Endothelial cell of umbilical vein (primary cell): Measurements from ENCODE around the gene SESTD1. TPM values are rescaled to one million over a fixed set of nuclear protein-coding genes. Genes with fewer than 3 reads are reported as not detected.

Experiments used
- BruUV-seq: library from RNA; stranded (reverse); fragments of 400-500 nt; replicated peaks from 2 replicates; lab custom pipeline; 2021; lab: Mats Ljungman, UMichigan
- CTCF ChIA-PET: fragments of 300-600, 350-600 bp; sonication (Branson Sonifier 250); formaldehyde crosslinking; loops from one replicate; lab custom pipeline; 2021; ENCODE audit warnings: antibody characterized with exemption, inconsistent platforms; lab: Charles Lee
- POLR2A ChIA-PET: fragments of 300-600, 350-600 bp; sonication (Branson Sonifier 250); formaldehyde crosslinking; loops from one replicate; lab custom pipeline; 2021; ENCODE audit warnings: antibody characterized with exemption, inconsistent platforms; lab: Charles Lee
- DNase-seq: peaks from one replicate; pipeline ENCODE4 v3.0.0-alpha.2; 2011; ENCODE audit warnings: low read depth, low spot score
- FAIRE-seq: peaks from 2 replicates; lab custom pipeline; 2011; peaks lifted over from hg19 to GRCh38; lab: Jason Lieb, UNC
- H2AFZ ChIP-seq: 2 replicates; pipeline ENCODE4 v1.6.0; 2012; ENCODE audit warnings: low read depth, low read length, control low read depth, inconsistent platforms
- H3K27ac ChIP-seq: 2 replicates; pipeline ENCODE4 v1.5.1; 2011; ENCODE audit warnings: low read depth, mild to moderate bottlenecking, control low read depth, low read length, moderate library complexity; ENCODE audit not compliant: insufficient read depth
- H3K27me3 ChIP-seq, 2 experiments: 2 replicates each; pipeline versions ENCODE4 v1.6.0 to v1.6.1; 2011; ENCODE audit warnings: low read length in 2 of 2, mixed read lengths in 1 of 2; ENCODE audit not compliant: control insufficient read depth in 2 of 2, insufficient read depth in 2 of 2
- H3K36me3 ChIP-seq, 2 experiments: 2 replicates in 1 of 2; 3 replicates in 1 of 2; pipeline ENCODE4 v1.5.1; 2011; ENCODE audit warnings: low read length in 2 of 2, mild to moderate bottlenecking in 1 of 2, moderate library complexity in 1 of 2; ENCODE audit not compliant: control insufficient read depth in 2 of 2, insufficient read depth in 2 of 2; ENCODE audit errors: extremely low read depth in 1 of 2
- H3K4me1 ChIP-seq: 3 replicates; pipeline ENCODE4 v1.5.1; 2011; ENCODE audit warnings: mild to moderate bottlenecking, low read length; ENCODE audit not compliant: control insufficient read depth, insufficient read depth; ENCODE audit errors: extremely low read depth
- H3K4me2 ChIP-seq: 2 replicates; pipeline ENCODE4 v1.6.1; 2011; ENCODE audit warnings: low read length, control low read depth, mixed read lengths; ENCODE audit not compliant: insufficient read depth
- H3K4me3 ChIP-seq, 3 experiments: fragments of 200-600 bp in 1 of 3; sonication (generic), shearing (Covaris generic) in 1 of 3; replicated peaks in 1 of 3; 2 replicates each; pipeline ENCODE4 v1.5.1; 2011 to 2016; ENCODE audit warnings: control low read depth in 3 of 3, low read length in 3 of 3, mild to moderate bottlenecking in 2 of 3, inconsistent platforms in 1 of 3, low read depth in 1 of 3, moderate library complexity in 1 of 3; ENCODE audit not compliant: insufficient read depth in 1 of 3
- H3K79me2 ChIP-seq: 2 replicates; pipeline ENCODE4 v1.6.0; 2012; ENCODE audit warnings: low read length, inconsistent platforms; ENCODE audit not compliant: control insufficient read depth, insufficient read depth
- H3K9ac ChIP-seq: replicated peaks from 2 replicates; pipeline ENCODE3; 2011; ENCODE audit warnings: low read length, control low read depth; ENCODE audit not compliant: insufficient read depth; ENCODE audit errors: extremely low read depth
- H3K9me1 ChIP-seq: replicated peaks from 3 replicates; pipeline ENCODE4 v1.6.0; 2011; ENCODE audit warnings: mild to moderate bottlenecking, low read length; ENCODE audit not compliant: control insufficient read depth, insufficient read depth; ENCODE audit errors: extremely low read depth
- H3K9me3 ChIP-seq: replicated peaks from 2 replicates; pipeline ENCODE4 v1.5.1; 2012; ENCODE audit warnings: low read length, inconsistent platforms; ENCODE audit not compliant: control insufficient read depth, insufficient read depth
- H4K20me1 ChIP-seq: replicated peaks from 2 replicates; pipeline ENCODE3; 2011; ENCODE audit warnings: mild to moderate bottlenecking, low read length; ENCODE audit not compliant: control insufficient read depth, insufficient read depth; ENCODE audit errors: extremely low read depth
- CTCF ChIP-seq, 2 donors: IDR thresholded peaks; 1 replicate in 1 of 2; 2 replicates in 1 of 2; pipeline ENCODE4 v1.5.1; 2011; ENCODE audit warnings: low read length in 2 of 2, mild to moderate bottlenecking in 2 of 2, moderate library complexity in 2 of 2, control low read depth in 1 of 2, inconsistent platforms in 1 of 2, low read depth in 1 of 2; ENCODE audit not compliant: insufficient read depth in 1 of 2; ENCODE audit errors: extremely low read depth in 1 of 2
- EZH2 ChIP-seq: IDR thresholded peaks from 2 replicates; pipeline ENCODE4 v1.6.1; 2012; ENCODE audit warnings: borderline replicate concordance, low read depth, mild to moderate bottlenecking, moderate library complexity, low read length, inconsistent platforms; ENCODE audit not compliant: severe bottlenecking
- FOS ChIP-seq: IDR thresholded peaks from 2 replicates; pipeline ENCODE4 v1.6.1; 2011; ENCODE audit warnings: mild to moderate bottlenecking, low read length, moderate library complexity, borderline replicate concordance; ENCODE audit not compliant: insufficient read depth
- GATA2 ChIP-seq: IDR thresholded peaks from 2 replicates; pipeline ENCODE4 v1.7.0; 2011; ENCODE audit warnings: low read depth, mild to moderate bottlenecking, moderate library complexity, mixed read lengths, low read length; ENCODE audit not compliant: insufficient read length, insufficient read depth
- JUN ChIP-seq: IDR thresholded peaks from 2 replicates; pipeline ENCODE4 v1.6.1; 2011; ENCODE audit warnings: borderline replicate concordance, low read depth; ENCODE audit not compliant: insufficient read length, insufficient read depth
- MAX ChIP-seq: IDR thresholded peaks from 2 replicates; pipeline ENCODE4 v1.6.1; 2011; ENCODE audit not compliant: insufficient read depth, insufficient read length
- MYC ChIP-seq: IDR thresholded peaks from one replicate; pipeline ENCODE4 v1.6.1; 2011; ENCODE audit warnings: mild to moderate bottlenecking, low read depth, low read length
- POLR2A ChIP-seq: IDR thresholded peaks from 2 replicates; pipeline ENCODE4 v1.6.1; 2012; ENCODE audit warnings: low read depth, mild to moderate bottlenecking, control low read depth, low read length
- POLR2AphosphoS5 ChIP-seq: IDR thresholded peaks from 2 replicates; pipeline ENCODE4 v1.6.1; 2012; ENCODE audit warnings: low read depth, mild to moderate bottlenecking, control low read depth, low read length, moderate library complexity; ENCODE audit not compliant: insufficient read depth
- dilution Hi-C: fragments of 300-500 bp; cut with MboI; formaldehyde crosslinking; loops from one replicate; pipeline ENCODE4 v1.15.0; 2019; ENCODE audit warnings: low sequenced_read_pairs; ENCODE audit not compliant: extremely low pct_ligation_motif_present
- intact Hi-C: fragments of 100-400 bp; cut with micrococcal nuclease; formaldehyde crosslinking; loops from one replicate; pipeline ENCODE4 v1.10.0; 2022
- polyA plus RNA-seq, 4 experiments: library from polyadenylated mRNA; depleted of rRNA in 3 of 4; stranded (reverse) in 3 of 4; unstranded in 1 of 4; fragments of >200 nt; gene quantifications; 2 replicates each; pipeline versions ENCODE4 v1.2.1 to v1.2.3, GENCODE V29; 2011 to 2012; ENCODE audit warnings: missing spikeins in 1 of 4
- total RNA-seq: library from RNA; stranded (reverse); gene quantifications from 2 replicates; pipeline ENCODE4 v1.2.3, GENCODE V29; 2021

SESTD1 gene
- total and polyA plus RNA-seq, 2 donors (not counting 3 experiments of a cell fraction or from before 2014, with no cell fraction given) = 9.8 to 72.4 TPM

- dilution Hi-C loops (no loop called here), intact Hi-C loops (loop anchor here (10.0 kb wide), 1 partner anchor 358 kb away; no protein-coding TSS in a partner anchor)
- no peak for TF ChIP-seq MAX
- TF ChIP-seq POLR2AphosphoS5 = no peak
- TF ChIP-seq EZH2 = no peak
- no peak for TF ChIP-seq GATA2
- TF ChIP-seq JUN = no peak
- TF ChIP-seq FOS = no peak
- no peak for TF ChIP-seq MYC
- TF ChIP-seq CTCF (IDR thresholded peaks at IDR 0.05; ENCODE audit: extremely low read depth in 1 of 2, insufficient read depth in 1 of 2, low read depth in 1 of 2, low read length in 2 of 2) = no peak
- no peak for TF ChIP-seq POLR2A
- Histone ChIP-seq H3K27me3 (no peaks in the 10 kb centered on the region), H3K9ac (no peak overlapping the region), H3K4me1 (peaks cover 15% of the 10 kb centered on the region), H3K79me2 (no peaks in the 10 kb centered on the region), H2AFZ (no peak overlapping the region), H3K9me1 (no peaks in the 10 kb centered on the region), H3K4me2 (no peak overlapping the region), H4K20me1 (no peaks in the 10 kb centered on the region), H3K36me3 (no peaks in the 10 kb centered on the region), H3K4me3 (no peak overlapping the region), H3K27ac (no peak overlapping the region), H3K9me3 (no peaks in the 10 kb centered on the region)
- no TSS peak for BruUV-seq
- FAIRE-seq (no peak), DNase-seq (no peak)
- POLR2A ChIA-PET = no interaction called here
- CTCF ChIA-PET = no interaction called here
These were observed 141.4 kb downstream of the SESTD1 start for GRCh38 chr2:179123272-179123662.
